Vagina (tissue), 2 donors: ENCODE data around the gene VSIG10.

ENCODE experiments used
- POLR2A ChIP-seq, 2 donors: fragments of 450-650 bp; IDR thresholded peaks; one replicate each; pipeline ENCODE4 v1.6.1; 2017; ENCODE audit warnings: antibody characterized with exemption in 2 of 2, mild to moderate bottlenecking in 2 of 2, moderate library complexity in 2 of 2
- TF ChIP-seq, protein P1 (sequence below), 3 experiments: fragments of 450-650 bp in 2 of 3; fragments of 200-600 bp in 1 of 3; sonication (generic) in 1 of 3; IDR thresholded peaks; one replicate each; pipeline ENCODE4 v1.5.1; 2017 to 2019; ENCODE audit warnings: antibody characterized with exemption in 3 of 3, mild to moderate bottlenecking in 2 of 3, moderate library complexity in 2 of 3

DNA sequence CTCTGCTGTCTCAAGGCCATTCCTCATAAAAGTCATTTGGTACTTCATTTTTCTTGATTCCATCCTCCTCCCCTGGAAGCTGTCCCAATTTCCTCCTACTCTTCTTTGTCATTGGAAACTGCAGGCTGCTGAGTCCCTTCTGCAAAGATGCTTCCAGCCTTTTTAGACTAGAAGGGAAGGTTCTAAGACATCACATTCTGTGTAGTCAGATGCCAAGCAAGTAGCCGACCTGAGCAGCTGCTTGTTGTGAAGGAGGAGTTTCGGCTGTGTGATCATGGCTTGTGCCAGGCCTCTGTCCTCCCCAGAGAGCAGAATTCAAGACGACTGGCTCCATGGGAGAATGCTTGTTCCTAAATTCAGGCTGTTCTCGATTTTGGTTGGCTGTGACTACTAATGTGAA, 78.6 kb downstream of the VSIG10 start:
- TF ChIP-seq POLR2A (IDR thresholded peaks at IDR 0.05) = no peak
- TF ChIP-seq, protein P1, sequence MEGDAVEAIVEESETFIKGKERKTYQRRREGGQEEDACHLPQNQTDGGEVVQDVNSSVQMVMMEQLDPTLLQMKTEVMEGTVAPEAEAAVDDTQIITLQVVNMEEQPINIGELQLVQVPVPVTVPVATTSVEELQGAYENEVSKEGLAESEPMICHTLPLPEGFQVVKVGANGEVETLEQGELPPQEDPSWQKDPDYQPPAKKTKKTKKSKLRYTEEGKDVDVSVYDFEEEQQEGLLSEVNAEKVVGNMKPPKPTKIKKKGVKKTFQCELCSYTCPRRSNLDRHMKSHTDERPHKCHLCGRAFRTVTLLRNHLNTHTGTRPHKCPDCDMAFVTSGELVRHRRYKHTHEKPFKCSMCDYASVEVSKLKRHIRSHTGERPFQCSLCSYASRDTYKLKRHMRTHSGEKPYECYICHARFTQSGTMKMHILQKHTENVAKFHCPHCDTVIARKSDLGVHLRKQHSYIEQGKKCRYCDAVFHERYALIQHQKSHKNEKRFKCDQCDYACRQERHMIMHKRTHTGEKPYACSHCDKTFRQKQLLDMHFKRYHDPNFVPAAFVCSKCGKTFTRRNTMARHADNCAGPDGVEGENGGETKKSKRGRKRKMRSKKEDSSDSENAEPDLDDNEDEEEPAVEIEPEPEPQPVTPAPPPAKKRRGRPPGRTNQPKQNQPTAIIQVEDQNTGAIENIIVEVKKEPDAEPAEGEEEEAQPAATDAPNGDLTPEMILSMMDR (IDR thresholded peaks at IDR 0.05) = no peak
